NCI-H345 treated with DMSO at 0.1 percent for 48 hours (cell line): ENCODE data around the gene C11orf24.
"Not testable (repeated sequence)": the region's sequence is repeated elsewhere in the genome, so short reads cannot be mapped to it uniquely, and the experiment has no call there.

Experiments used
- DNase-seq: peaks from one replicate; lab custom pipeline; 2025; ENCODE audit not compliant: unreplicated experiment; lab: John Stamatoyannopoulos, UW

The C11orf24 gene

DNA sequence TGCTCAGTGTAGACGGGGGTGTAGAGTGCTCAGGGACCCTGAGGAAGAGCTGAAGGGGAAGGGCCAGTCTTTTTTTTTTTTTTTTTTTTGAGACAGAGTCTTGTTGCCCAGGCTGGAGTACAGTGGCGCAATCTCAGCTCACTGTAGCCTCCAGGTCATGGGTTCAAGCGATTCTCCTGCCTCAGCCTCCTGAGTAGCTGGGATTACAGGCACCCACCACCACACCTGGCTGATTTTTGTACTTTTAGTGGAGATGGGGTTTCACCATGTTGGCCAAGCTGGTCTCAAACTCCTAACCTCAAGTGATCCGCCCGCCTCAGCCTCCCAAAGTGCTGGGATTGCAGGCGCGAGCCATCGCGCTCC is 27.7 kb upstream of the C11orf24 start:
- DNase-seq: not testable (repeated sequence)

DNA sequence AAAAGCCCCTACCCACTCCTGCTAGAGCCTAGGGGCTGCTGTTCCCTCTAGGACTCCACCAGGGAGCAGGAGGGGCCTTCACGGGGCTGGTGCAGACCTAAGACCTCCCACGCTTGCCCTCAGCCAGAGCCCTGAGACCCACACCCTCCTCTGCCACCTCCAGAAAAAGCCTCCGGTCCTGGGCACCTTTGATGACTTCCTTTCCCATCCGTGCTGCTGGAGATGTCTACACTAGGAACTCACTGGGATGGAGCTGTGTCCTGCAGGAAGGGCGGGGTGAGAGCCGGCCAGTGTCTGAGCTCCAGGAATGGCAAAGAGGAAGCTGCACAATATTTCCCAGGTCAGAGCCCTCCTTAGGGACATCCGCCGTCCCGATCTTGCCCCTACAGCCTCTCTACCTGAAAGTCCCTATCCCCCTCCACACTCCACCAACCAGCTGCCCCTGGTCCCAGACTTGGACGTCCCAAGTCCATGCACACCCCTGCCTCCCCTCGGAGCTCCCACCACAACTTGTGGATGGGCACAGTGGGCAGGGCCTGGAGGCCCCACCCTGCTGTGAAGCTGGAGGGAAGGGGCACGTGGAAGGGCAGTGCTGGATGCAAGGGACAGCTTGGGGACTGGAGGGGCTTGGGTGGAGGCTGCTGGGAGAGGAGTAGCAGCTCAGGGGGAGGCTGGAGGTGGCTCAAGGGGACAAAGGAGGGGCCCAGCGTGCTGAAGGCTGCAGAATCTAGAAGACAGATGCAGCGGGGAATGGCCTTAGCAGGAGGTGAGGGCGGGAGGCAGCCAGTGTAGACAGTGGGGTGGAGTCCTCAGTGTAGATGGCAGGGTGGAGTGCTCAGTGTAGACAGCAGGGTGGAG is 27.1 kb upstream of the C11orf24 start:
- no peak for DNase-seq

DNA sequence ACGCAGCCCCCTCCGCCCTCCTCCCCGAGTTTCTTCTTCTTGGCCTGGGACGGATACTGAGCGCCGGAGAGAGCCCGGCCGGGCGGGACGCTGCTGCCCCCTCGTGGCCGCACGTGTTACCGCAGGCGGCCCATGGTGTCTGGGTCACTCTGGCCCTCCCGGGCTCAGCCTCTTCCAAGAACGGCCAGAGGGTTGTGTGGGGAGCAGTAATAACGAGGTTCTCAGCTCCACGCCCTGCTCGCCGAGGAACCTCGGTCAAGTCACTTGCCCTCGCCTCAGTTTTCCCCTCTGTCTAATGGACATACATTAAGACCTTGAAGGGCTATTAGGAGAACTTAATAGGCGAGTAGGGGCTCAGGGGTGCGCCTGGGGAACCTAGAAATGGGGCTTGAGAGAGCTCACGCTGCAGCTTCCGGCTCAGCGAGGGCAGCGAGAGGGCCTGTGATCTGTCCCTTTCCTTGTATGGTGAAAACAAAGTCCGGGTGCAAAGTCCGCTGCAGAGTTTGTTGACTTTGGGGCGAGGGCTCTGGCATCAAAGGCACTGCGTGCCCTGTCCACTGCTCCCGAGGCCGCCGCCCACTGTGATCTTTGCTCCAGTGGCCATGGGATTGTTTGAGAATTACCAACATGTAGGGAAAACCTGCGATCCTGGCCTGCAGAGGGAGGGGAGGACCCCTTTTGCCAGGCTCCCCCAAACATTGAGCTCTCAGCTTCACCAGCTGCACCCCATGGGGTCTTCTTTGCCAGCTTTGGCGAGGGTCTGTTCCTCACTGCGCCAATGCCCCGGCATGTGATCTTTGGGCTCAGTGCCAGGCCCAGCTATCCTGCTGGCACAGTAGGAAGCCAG is 26.3 kb upstream of the C11orf24 start:
- peak; percentile 32 for DNase-seq

DNA sequence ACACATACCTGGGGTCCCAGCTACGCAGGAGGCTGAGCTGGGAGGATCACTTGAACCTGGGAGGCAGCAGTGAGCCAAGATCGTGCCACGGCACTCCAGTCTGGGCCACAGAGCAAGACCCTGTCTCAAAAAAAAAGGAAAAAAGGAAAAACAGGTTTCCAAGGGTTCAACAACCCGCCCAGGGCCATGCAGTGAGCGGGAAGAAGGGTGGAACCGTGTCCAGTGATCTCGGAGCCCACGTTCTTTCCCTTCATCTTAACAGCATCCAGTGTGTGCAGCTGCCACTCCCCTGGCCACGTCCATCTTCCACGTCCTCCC is 25.7 kb upstream of the C11orf24 start:
- DNase-seq: no peak

DNA sequence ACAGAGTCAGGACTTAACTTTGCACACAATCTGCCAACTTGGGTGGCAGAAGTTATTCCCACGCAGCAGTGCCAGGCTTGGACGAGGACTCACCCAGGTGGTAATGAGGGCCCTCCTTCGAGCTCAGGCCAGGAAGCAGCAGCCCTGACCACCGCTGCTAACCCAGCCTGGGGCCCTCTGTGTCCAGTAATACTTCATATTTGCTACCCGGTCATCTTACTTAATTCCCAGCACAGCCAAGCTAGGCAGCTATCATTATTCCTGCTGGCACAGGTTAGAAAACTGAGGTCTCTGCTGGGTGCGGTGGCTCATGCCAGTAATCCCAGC is 25.2 kb upstream of the C11orf24 start:
- DNase-seq: no peak

DNA sequence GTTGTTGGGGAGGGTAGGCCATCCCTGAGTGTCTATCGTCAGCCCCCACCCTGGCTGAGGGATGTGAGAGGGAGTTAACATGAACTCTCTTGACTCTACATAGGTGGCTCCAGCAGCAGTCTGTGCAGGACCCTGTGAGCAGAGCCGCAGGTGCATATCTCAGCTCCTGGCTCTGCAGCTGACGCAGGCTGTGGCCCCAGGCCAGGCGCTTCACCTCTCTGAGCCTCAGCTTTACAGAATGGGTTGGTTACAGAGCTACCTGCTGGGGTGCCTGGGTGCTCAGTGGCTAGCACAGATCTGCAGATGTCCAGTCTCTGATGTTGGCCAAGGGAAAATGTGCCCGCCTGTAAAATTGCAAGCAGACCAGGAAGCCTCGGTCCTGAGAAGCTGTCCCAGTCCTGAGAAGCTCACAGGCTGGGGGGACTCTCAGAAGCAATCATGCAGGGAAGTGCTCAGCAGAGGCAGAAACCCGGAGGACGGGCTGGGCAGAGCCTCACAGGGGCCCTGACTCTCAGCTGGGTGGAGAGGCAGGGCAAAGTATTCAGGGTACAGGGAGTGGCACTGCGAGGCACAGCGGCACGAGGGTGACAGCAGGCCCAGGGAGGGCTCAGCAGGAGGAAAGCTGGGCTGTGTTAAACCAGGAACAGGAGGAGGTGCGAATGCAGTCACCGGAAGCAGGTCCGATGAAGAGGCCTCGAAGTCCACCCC is 24.7 kb upstream of the C11orf24 start:
- no peak for DNase-seq

DNA sequence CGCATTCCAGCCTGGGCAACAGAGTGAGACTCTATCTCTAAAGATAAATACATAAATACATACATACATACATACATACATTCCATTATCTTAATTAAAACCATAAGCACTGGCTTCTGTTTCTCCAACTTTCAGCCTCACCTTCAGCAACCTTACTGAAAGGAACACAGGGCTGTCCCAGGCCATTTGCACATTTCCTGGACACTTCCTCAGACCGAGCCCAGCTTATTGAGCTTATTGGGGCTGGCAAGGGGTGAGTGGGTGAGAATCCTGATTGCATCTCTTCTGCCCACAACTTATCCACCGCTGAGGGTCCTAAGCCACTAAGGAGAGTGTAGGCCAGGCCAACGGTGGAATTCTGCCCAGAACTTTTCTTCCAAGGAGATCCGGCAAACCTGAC is 24.2 kb upstream of the C11orf24 start:
- no peak for DNase-seq

DNA sequence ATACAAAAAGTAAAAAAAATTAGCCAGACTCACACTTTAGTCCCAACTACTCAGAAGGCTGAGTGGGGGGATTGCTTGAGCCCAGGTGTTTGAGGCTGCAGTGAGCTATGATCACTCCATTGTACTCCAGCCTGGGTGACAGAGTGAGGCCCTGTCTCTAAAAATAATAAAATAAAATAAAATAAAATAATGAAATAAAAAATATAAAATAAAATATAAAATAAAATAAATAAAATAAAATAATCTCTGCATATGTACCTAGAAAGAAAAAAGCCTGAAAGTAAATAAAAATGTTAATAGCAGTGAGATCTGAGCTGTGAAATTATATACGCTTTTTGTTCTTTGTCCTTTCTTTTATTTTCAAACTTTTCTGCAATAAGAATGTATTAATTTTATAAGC is 23.5 kb upstream of the C11orf24 start:
- no peak for DNase-seq

DNA sequence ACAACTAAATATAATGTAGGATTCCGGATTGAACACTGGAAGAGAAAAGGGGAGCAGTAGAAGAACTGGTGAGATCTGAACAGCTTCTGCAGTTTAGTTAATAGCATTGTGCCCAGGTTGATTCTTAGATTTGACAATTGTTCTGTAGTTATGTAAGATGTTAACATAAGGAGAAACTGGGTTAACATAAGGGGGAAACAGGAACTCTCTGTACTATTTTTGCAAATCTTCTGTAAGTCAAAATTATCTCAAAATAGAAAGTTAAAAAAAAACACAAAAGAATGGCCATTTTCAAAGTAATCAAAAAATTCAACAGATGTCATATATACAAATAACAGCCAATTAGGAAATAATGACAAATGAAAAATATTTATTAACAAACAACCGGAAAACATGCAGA is 21.9 kb upstream of the C11orf24 start:
- DNase-seq: no peak

DNA sequence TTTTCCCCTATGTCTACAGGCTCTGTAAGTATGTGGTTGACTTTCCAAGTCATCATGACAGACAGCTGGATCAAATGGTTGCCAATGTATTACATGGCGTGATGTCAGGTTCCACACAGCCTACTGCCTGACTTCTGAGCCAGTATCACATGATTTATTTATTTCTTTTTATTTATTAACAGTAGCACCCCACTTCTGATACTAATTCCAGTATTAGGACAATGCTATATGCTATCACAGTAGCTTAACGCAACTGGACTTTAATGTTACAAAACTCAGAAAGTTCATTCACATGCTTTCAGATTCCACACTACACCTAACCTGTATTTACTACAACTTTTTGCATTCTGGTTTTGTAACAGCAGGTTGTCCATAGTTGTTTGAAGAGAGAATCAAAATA is 17.7 kb upstream of the C11orf24 start:
- DNase-seq: no peak

DNA sequence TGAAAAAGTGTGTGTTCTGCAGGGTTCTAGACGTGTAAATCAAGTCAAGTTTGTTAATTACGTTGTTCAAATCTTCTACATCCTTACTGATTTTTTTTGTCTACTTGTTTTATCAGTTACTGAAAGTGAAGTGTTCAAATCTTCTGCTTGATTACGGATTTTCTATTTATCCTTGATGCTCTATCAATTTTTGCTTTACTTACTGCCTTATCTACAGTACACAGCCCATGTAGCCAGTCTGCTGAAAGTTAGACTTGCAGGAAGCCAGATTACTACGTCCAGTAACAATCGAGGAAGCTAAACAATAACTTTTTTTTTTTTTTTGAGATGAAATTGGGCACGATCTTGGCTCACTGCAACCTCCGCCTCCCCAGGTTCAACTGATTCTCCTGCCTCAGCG is 15.6 kb upstream of the C11orf24 start:
- DNase-seq: no peak

DNA sequence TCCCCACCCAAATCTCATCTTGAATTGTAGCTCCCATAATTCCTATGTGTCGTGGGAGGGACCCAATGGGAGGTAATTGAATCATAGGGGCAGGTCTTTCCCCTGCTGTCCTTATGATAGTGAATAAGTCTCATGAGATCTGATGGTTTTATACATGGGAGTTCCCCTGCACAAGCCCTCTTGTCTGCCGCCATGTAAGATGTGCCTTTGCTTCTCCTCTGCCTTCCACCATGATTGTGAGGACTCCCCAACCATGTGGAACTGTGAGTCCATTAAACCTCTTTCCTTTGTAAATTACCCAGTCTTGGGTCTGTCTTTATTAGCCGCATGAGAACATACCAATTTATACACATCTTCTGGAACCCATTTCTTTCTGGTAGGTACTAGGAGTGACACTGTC is 12.8 kb upstream of the C11orf24 start:
- not testable (repeated sequence) for DNase-seq

DNA sequence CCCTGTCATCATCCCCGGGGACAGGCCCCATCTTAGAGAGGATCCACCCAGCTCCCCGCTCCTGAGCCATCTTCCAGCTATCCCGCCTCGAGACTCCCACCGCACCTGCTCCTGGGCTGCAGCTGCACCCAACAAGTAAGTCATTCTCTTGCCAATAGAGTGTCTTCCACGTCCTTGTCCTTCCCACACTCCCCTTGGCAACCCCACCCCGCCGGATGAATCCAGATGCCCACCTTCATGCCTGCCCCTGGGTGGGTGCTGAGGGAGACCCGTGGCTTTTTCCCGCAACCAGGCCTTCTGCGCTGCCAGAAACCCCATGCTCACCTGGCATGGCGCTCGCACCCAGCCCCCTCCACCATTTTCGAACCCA is 11.1 kb upstream of the C11orf24 start:
- no peak for DNase-seq

DNA sequence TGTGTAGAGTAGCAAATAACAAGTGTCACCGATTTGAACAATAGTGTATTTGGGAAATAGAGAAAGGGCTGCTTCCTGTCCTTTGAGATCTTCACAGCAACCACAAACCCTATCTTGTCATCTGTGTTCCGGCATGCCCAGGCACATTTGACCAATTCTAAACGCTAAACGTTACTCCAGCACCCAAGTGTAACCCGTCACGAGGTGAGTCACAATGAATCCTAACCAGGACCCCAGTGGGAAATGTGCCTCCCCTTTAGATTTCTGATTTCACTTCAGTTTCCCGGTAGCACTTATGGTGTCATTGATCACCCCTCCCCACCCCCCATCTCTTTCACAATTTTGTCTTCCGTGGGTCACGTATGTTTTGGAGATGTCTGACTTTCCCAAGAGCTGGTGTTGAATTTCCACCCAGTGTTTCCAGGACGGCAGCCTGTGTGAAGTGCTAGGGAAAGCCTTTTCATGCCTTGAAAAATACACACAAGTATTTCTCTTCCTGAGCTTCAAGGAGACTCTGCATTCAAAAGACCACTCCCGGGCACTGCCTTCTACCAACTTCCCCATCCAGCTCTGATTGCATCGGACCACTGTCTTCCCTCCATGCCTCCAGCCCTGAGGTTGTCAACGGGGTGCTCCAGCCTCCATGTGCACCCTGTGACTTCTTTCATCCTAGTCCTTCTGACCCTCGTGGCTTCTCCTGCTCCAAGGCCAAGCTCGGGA is 10.5 kb upstream of the C11orf24 start:
- no peak for DNase-seq

DNA sequence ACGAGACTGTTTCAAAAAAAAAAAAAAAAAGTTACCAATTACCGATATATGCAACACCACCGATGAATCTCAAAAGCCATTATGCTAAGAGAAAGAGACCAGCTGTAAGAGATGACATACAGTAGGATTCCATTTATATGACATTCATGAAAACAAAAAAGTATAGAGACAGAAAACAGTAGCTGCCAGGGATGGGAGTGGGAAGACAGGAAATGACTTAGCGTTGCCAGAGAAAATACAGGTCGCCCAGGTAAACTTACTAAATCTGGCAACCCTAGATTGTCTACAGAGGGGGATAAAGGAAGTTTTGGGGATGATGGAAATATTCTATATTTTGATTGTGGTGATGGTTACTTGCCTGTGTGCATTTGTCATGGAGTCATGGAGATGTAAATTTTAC is 7.9 kb upstream of the C11orf24 start:
- no peak for DNase-seq

DNA sequence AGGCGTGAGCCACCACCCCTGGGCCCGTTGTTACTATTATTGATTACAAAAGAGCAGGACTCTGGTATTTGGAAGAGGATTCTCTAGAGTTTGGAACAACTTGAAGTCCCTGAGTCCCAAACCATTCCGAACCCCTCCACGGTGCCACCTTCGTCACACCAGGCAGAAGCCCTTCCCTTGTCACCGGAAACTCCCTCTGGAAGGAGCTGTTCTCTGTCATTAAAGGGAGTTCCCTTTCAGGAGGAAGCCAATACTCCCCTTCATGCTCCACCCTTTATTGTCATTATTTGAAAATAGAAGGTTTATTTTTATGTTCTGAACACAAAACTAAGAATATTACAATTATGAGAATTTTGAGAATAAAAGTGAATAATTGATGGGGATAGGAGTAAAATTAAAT is 5.1 kb upstream of the C11orf24 start:
- no peak for DNase-seq

DNA sequence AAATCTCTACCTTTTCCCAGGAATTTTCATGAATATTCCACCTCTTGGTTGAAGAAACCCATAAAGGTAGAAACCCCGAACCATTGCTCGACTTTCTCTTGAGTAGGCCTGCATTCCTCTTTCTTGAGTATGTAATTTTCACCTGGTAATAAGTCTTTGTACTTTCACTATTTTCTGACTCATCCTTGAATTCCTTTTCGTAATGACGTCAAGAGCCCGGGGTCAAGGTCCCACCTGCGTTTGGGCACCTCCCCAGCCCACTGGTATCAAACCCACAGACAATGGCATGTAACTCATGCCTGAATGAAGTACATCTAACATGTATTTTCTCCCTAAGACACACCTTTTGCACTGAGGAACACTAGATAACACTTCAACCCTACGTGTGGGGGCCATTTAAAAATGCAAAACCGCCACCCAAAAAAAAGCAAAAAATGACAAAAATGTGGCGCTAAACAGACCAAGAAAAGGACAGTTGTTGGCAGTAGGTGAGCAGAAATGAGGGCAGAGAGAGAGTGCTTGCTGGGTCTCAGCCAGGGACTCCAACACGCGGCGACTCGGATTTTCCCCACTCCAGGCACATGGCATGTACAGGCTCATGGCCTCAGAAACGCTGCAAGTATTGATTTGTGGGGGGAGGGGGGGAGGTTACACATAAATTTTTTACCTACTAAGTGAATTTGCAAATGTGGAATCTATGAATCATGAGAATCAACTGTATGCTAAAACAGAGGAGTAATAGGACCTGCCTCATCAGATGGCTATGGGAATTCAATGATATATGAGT is 4.1 kb upstream of the C11orf24 start:
- no peak for DNase-seq

DNA sequence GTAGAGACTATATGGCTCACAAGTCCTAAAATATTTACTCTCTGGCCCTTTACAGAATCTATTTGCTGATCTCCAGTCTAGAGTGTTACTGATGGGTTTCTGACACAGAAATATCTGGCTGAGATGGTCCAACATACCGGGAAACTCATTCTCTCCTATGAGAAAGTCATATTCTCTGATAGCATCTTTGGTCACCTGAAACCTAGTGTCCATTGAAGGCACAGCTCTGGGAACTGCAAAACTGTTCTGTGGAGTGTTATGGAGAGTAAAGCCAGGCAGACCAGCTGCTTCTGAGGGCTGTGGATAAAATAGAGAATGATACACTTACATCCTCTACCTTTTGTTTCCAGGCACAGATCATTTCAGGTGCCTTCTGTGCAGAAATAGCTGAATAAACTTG is 2.5 kb upstream of the C11orf24 start:
- DNase-seq: no peak

DNA sequence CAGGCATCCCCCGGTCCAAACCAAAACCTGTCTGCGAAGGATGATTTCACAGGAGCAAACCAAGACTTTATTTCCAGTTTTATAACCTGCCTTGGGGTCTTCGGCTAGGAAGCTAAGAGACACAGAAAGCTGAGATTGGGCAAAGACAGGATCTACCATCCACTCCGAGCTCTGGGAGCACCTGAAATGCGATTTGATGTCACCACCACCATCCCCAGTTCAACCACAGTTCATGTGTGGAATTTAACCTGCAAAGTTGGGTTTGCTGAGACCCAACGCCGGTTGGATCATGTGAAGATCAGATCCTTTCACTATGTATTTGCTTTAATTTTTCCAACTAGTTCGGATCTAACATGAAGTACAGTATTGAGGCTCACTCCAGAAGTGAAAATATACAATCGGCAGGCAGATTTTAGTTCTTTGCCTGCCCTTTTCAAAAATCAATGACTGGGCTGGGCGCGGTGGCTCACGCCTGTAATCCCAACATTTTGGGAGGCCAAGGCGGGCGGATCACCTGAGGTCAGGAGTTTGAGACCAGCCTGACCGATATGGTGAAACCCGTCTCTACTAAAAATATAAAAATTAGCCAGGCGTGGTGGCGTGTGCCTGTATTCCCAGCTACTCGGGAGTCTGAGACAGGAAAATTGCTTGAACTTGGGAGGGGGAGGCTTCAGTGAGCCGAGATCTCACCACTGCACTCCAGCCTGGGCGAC is 1.4 kb upstream of the C11orf24 start:
- no peak for DNase-seq
